ENCODE data around the gene NAGA. TPM values are rescaled to one million over a fixed set of nuclear protein-coding genes. Genes with fewer than 3 reads are reported as not detected.

The NAGA gene
- total and polyA plus RNA-seq, 9 of the 15 experiments (the other 6 are each of a cell fraction or from before 2014, with no cell fraction given): 6.5 to 20.6 (median 17.4) TPM

GRCh38 chr22:42070517-42071422 lies at the start of gene NAGA (continued):
- TF ChIP-seq YY1 (IDR thresholded peaks at IDR 0.05; ENCODE audit: borderline replicate concordance in 1 of 3, control insufficient read depth in 1 of 3, extremely low read depth in 1 of 3, insufficient read depth in 3 of 3, insufficient read length in 1 of 3, insufficient replicate concordance in 2 of 3, low read depth in 1 of 3, low read length in 2 of 3): peak in 2 of 3 experiments; percentile 6 to 24
- TF ChIP-seq RBM22 (IDR thresholded peaks at IDR 0.05; ENCODE audit: low read depth, low read length, poor library complexity, severe bottlenecking): no peak
- peak; percentile 92 for TF ChIP-seq ZFX (CRISPR knock-in tag; IDR thresholded peaks at IDR 0.05)
- peak; percentile 46; the same call in 1 of the 2 replicates for TF ChIP-seq BCOR (IDR thresholded peaks at IDR 0.05)
- no peak for TF ChIP-seq SREBF1 (IDR thresholded peaks at IDR 0.05; ENCODE audit: borderline replicate concordance, low read depth, low read length)
- peak; percentile 13 for TF ChIP-seq CREM (IDR thresholded peaks at IDR 0.05; ENCODE audit: low read depth)
- 0 out of 2 replicates have a peak, but pooled peaks have one; percentile 63 for TF ChIP-seq E2F5 (CRISPR knock-in tag; IDR thresholded peaks at IDR 0.05)
- peak; percentile 43 for TF ChIP-seq PHF20 (IDR thresholded peaks at IDR 0.05; ENCODE audit: partially characterized antibody)
- TF ChIP-seq CBX1 (IDR thresholded peaks at IDR 0.05; ENCODE audit: low read depth): no peak
- peak; percentile 45; the same call in 1 of the 2 replicates for TF ChIP-seq ZBTB40 (IDR thresholded peaks at IDR 0.05)
- no peak for TF ChIP-seq ZBTB40 (CRISPR knock-in tag; IDR thresholded peaks at IDR 0.05)
- peak; percentile 22; the same call in 1 of the 2 replicates for TF ChIP-seq ETV1 (tag; conservative IDR thresholded peaks at IDR 0.05; ENCODE audit: low read depth)
- peak; percentile 59 to 82; a peak in 3 of 4 replicates for TF ChIP-seq MAZ (CRISPR knock-in tag; conservative IDR thresholded peaks at IDR 0.05 in 1 of 2, IDR thresholded peaks at IDR 0.05 in 1 of 2)
- peak; percentile 98 for TF ChIP-seq L3MBTL2 (IDR thresholded peaks at IDR 0.05)
- no peak for TF ChIP-seq ZNF695 (CRISPR knock-in tag; IDR thresholded peaks at IDR 0.05)
- TF ChIP-seq TAL1 (IDR thresholded peaks at IDR 0.05): no peak
- TF ChIP-seq DMBX1 (CRISPR knock-in tag; IDR thresholded peaks at IDR 0.05; ENCODE audit: borderline replicate concordance): 0 out of 2 replicates have a peak, but pooled peaks have one; percentile 39

All from K562 (cell line).